Epithelial cell of proximal tubule (primary cell): ENCODE results near the gene LZTFL1. TPM values are rescaled to one million over a fixed set of nuclear protein-coding genes. Genes with fewer than 3 reads are reported as not detected.

Source experiments
- DNase-seq: peaks from one replicate; pipeline ENCODE4 v3.0.0-alpha.2; 2011; ENCODE audit warnings: low read depth
- H3K4me3 ChIP-seq: 2 replicates; pipeline ENCODE4 v1.5.1; 2011; ENCODE audit warnings: low read depth, mild to moderate bottlenecking, low read length
- CTCF ChIP-seq: conservative IDR thresholded peaks from 2 replicates; pipeline ENCODE4 v1.5.1; 2012; ENCODE audit warnings: low read depth, mild to moderate bottlenecking, low read length
- total RNA-seq: library from RNA; depleted of rRNA; stranded (reverse); fragments of >200 nt; gene quantifications from 2 replicates; pipeline ENCODE4 v1.2.3, GENCODE V29; 2015

Gene LZTFL1
- total RNA-seq, 1 donor from 2014 or later: 8.6 TPM

GRCh38 chr3:45873036-45873435 is 31.1 kb upstream of the LZTFL1 start:
- H3K4me3 ChIP-seq: no peak overlapping the region
- no peak for DNase-seq
- no peak for TF ChIP-seq CTCF

DNA sequence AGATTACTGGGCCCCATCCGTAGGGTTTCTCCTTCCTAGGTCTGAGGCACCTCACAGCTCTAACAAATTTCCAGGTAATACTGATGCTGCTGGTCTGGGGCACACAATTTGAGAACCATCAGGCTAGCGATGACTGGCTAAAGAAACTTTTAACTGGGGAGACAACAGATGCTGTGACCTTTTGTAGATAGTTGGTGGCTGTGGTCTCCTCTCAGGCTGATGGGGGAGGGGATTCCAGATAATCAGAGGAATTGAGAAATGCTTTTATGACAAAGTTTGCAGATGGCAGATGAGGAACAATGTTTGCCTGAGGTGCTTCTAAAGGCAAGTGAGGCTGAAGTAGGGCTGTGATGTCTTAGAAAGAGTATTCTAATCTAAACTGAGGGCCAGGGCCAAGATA is 30.6 kb upstream of the LZTFL1 start:
- no peak overlapping the region for H3K4me3 ChIP-seq
- no peak for TF ChIP-seq CTCF
- DNase-seq: no peak

DNA sequence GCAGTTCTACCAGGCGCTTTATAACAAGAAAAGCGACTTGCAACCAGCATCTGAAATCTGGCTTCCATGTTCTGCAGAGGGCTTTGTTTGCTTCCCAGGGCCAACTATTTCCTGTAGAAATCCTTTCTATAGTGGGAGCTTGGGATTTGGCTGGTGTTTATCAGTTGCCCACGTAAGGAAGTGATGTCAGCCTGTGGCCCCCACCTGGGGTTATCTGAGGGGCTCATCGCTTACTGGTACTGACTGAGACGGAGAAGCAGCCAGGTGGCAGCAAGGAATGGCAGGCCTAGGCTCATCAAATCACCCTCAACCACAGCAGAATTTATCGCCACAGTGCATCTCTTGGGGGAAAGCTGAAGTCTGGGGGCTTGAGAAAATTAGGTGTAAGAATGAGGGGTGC is 29.9 kb upstream of the LZTFL1 start:
- no peak overlapping the region for H3K4me3 ChIP-seq
- DNase-seq: no peak
- no peak for TF ChIP-seq CTCF

GRCh38 chr3:45870099-45870498 is 28.2 kb upstream of the LZTFL1 start:
- no peak for DNase-seq
- TF ChIP-seq CTCF: no peak
- H3K4me3 ChIP-seq: no peak overlapping the region

GRCh38 chr3:45869638-45870037 is 27.7 kb upstream of the LZTFL1 start:
- no peak for DNase-seq
- H3K4me3 ChIP-seq: no peak overlapping the region
- no peak for TF ChIP-seq CTCF

DNA sequence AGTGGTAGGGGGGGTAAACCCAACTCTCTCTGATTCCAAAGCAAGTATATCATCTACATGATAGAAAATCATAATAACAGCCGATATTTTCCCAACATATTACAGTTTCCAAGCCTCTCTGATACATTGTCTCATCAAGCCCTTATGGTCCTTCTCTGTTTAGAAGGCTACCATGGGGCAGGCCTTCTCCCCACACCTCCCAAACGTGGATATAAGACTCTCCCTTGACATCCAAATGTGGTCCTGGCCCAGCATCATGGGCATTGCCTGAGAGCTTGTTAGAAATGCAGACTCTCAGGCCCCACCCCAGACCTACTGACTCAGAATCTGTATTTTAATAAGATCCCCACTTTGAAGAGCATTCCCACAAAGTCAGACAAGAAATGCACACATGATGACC is 26.7 kb upstream of the LZTFL1 start:
- no peak overlapping the region for H3K4me3 ChIP-seq
- no peak for DNase-seq
- no peak for TF ChIP-seq CTCF

GRCh38 chr3:45868213-45868612 is 26.3 kb upstream of the LZTFL1 start:
- H3K4me3 ChIP-seq: no peak overlapping the region
- no peak for TF ChIP-seq CTCF
- DNase-seq: no peak
